BJ (cell line): ENCODE data around the gene LRP5. TPM values are rescaled to one million over a fixed set of nuclear protein-coding genes. Genes with fewer than 3 reads are reported as not detected.

Source experiments
- CTCF ChIA-PET: fragments of 350-600 bp; formaldehyde crosslinking; extraction: SDS; loops from one replicate; lab custom pipeline; 2021; ENCODE audit warnings: antibody characterized with exemption, inconsistent platforms; lab: Yijun Ruan, JAX
- POLR2A ChIA-PET: fragments of 300-600 bp; sonication (Branson Sonifier 250); formaldehyde crosslinking; extraction: SDS; loops from one replicate; lab custom pipeline; 2021; ENCODE audit warnings: antibody characterized with exemption; lab: Charles Lee
- DNase-seq: peaks from one replicate; pipeline ENCODE4 v3.0.0-alpha.2; 2011; ENCODE audit warnings: low read depth
- H3K27me3 ChIP-seq: 2 replicates; pipeline ENCODE4 v1.6.0; 2011; ENCODE audit warnings: low read length; ENCODE audit not compliant: control insufficient read depth, insufficient read depth
- H3K36me3 ChIP-seq: 2 replicates; pipeline ENCODE4 v1.5.1; 2011; ENCODE audit warnings: low read length; ENCODE audit not compliant: control insufficient read depth, insufficient read depth
- H3K4me3 ChIP-seq: 2 replicates; pipeline ENCODE4 v1.5.1; 2011; ENCODE audit warnings: low read depth, mild to moderate bottlenecking, control low read depth, low read length
- polyA plus RNA-seq: library from polyadenylated mRNA; depleted of rRNA; stranded (reverse); fragments of >200 nt; gene quantifications from 2 replicates; pipeline ENCODE4 v1.2.3, GENCODE V29; 2011
- TF ChIP-seq, protein P1 (sequence below): IDR thresholded peaks from 2 replicates; pipeline ENCODE4 v1.5.1; 2011; ENCODE audit warnings: low read depth, mild to moderate bottlenecking, control low read depth, inconsistent platforms, low read length, moderate library complexity; ENCODE audit not compliant: insufficient read depth

Gene LRP5
- polyA plus RNA-seq, 1 experiment, result 11.5 TPM

DNA sequence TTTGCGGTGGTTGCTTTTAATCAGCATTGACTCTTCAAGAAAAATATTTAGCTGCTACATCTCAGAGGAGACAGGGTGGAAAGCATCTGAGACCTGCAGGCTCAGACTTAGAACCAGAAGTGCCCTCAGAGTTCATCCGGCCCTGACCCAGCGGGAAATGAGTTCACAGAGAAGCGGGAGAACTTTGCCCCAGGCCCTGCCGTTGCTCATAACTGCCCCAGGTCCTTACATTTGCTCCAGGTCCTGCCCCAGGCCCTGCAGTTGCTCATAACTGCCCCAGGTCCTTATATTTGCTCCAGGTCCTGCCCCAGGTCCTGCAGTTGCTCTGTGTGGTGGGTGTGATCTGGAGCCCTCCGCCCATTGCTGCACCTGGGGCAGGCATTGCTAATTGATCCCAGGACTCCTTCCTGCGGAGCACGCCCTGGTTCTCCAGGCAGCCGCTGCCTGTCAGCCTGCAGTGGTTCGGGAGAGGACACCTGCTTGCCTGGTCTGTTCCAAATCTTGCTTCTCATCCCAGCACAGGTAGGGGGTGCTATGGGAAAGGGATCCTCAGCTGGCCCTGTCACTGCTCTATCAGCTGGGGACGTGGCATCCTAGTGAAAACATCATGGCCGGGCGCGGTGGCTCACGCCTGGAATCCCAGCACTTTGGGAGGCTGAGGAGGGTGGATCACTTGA is 90.1 kb downstream of the LRP5 start:
- TF ChIP-seq, protein P1, sequence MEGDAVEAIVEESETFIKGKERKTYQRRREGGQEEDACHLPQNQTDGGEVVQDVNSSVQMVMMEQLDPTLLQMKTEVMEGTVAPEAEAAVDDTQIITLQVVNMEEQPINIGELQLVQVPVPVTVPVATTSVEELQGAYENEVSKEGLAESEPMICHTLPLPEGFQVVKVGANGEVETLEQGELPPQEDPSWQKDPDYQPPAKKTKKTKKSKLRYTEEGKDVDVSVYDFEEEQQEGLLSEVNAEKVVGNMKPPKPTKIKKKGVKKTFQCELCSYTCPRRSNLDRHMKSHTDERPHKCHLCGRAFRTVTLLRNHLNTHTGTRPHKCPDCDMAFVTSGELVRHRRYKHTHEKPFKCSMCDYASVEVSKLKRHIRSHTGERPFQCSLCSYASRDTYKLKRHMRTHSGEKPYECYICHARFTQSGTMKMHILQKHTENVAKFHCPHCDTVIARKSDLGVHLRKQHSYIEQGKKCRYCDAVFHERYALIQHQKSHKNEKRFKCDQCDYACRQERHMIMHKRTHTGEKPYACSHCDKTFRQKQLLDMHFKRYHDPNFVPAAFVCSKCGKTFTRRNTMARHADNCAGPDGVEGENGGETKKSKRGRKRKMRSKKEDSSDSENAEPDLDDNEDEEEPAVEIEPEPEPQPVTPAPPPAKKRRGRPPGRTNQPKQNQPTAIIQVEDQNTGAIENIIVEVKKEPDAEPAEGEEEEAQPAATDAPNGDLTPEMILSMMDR, result no peak
- DNase-seq, result no peak
- ChIA-PET POLR2A (no interaction called here), CTCF (interaction anchor here (1.0 kb wide), 2 partner anchors 18 to 27 kb away, joined by 3 read pairs; no protein-coding TSS in a partner anchor)
- Histone ChIP-seq H3K36me3 (peaks cover 18% of the 10 kb centered on the region), H3K4me3 (no peak overlapping the region), H3K27me3 (no peaks in the 10 kb centered on the region)

DNA sequence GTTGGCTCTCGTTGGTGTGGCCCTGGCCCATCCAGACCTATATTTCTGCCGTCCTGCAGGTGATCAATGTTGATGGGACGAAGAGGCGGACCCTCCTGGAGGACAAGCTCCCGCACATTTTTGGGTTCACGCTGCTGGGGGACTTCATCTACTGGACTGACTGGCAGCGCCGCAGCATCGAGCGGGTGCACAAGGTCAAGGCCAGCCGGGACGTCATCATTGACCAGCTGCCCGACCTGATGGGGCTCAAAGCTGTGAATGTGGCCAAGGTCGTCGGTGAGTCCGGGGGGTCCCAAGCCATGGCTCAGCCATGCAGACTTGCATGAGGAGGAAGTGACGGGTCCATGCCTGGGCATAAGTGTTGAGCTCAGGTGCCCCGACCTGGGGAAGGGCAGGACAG is 91.0 kb downstream of the LRP5 start:
- ChIA-PET POLR2A (no interaction called here), CTCF (interaction anchor here (0.9 to 1.0 kb wide), 2 partner anchors 26 to 106 kb away, joined by 3 read pairs; no protein-coding TSS in a partner anchor)
- Histone ChIP-seq H3K27me3 (no peaks in the 10 kb centered on the region), H3K36me3 (peaks cover 18% of the 10 kb centered on the region), H3K4me3 (no peak overlapping the region)
- TF ChIP-seq, protein P1, result no peak
- no peak for DNase-seq

DNA sequence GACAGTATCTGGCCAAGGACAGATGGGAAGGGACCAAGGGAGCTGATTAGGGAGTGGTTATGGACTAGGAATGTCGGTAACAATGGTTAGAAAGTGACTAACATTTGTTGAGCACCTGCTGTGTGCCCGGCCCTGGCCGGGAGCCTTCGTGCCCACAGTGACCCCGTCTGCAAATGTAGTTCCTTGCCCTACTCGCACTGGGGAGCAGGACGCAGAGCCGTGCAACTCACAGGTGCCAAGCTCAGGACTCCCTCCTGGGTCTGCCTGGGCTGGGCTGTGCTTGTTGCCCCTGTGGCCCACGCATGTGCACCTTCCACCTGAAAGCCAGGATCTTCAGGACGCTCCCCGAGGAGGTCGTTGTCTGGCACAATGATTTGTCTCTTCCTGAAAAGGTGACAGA is 91.4 kb downstream of the LRP5 start:
- CTCF ChIA-PET, result interaction anchor here (0.9 kb wide), 1 partner anchor 106 kb away, joined by 3 read pairs; no protein-coding TSS in a partner anchor
- DNase-seq, result no peak
- no peaks in the 10 kb centered on the region for H3K27me3 ChIP-seq
- peaks cover 18% of the 10 kb centered on the region for H3K36me3 ChIP-seq
- POLR2A ChIA-PET, result no interaction called here
- no peak overlapping the region for H3K4me3 ChIP-seq
- TF ChIP-seq, protein P1, result no peak

DNA sequence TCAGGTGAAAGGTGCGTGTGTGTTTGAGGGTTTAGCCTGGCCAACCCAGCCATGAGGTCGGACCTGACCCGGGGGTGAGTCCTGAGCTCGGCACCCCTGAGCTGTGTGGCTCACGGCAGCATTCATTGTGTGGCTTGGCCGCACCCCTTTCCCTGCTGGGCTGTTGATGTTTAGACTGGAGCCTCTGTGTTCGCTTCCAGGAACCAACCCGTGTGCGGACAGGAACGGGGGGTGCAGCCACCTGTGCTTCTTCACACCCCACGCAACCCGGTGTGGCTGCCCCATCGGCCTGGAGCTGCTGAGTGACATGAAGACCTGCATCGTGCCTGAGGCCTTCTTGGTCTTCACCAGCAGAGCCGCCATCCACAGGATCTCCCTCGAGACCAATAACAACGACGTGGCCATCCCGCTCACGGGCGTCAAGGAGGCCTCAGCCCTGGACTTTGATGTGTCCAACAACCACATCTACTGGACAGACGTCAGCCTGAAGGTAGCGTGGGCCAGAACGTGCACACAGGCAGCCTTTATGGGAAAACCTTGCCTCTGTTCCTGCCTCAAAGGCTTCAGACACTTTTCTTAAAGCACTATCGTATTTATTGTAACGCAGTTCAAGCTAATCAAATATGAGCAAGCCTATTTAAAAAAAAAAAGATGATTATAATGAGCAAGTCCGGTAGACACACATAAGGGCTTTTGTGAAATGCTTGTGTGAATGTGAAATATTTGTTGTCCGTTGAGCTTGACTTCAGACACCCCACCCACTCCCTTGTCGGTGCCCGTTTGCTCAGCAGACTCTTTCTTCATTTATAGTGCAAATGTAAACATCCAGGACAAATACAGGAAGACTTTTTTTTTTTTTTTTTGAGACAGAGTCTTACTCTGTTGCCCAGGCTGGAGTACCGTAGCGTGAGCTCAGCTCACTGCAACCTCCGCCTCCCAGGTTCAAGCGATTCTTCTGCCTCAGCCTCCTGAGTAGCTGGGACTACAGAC is 94.2 kb downstream of the LRP5 start:
- CTCF ChIA-PET, result interaction anchor here (1.5 kb wide), 1 partner anchor 149 kb away, joined by 3 read pairs; no protein-coding TSS in a partner anchor
- DNase-seq, result no peak
- H3K36me3 ChIP-seq, result peaks cover 27% of the 10 kb centered on the region
- POLR2A ChIA-PET, result interaction anchor here (0.6 kb wide), 2 partner anchors 24 to 107 kb away, joined by 8 to 14 read pairs; no protein-coding TSS in a partner anchor
- no peaks in the 10 kb centered on the region for H3K27me3 ChIP-seq
- TF ChIP-seq, protein P1, result no peak
- no peak overlapping the region for H3K4me3 ChIP-seq

DNA sequence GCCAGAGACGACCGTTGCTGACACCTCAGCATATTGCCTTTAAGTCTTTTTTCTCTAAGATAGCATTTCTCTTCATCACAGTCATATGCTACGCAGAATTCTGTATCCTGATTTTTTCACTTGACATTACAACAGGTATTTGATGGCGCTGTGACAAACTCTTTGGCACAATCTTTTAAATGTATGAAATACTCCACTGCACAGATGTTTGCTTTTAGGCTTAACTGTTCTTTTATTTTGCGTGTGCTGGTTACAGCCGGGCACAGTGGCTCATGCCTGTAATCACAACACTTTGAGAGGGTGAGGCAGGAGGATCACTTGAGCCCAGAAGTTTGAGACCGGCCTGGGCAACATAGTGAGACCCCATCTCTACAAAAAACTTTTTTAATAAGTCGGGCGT is 96.1 kb downstream of the LRP5 start:
- POLR2A ChIA-PET, result no interaction called here

More for the DNA sequence above, 96.1 kb downstream of the LRP5 start:
- TF ChIP-seq, protein P1, result no peak
- DNase-seq, result no peak
- H3K4me3 ChIP-seq, result no peak overlapping the region
- peaks cover 28% of the 10 kb centered on the region for H3K36me3 ChIP-seq
- no peaks in the 10 kb centered on the region for H3K27me3 ChIP-seq
- CTCF ChIA-PET, result interaction anchor here (1.5 kb wide), 1 partner anchor 151 kb away, joined by 3 read pairs; no protein-coding TSS in a partner anchor
